ENCODE measurements around the gene EMD. TPM values are rescaled to one million over a fixed set of nuclear protein-coding genes. Genes with fewer than 3 reads are reported as not detected.
A peak's percentile ranks its signal among the peaks of the same experiment; 100 is the strongest.

Gene EMD
- polyA plus RNA-seq, 1 donor (not counting 4 experiments of a cell fraction or from before 2014, with no cell fraction given) = 36.9 TPM

DNA sequence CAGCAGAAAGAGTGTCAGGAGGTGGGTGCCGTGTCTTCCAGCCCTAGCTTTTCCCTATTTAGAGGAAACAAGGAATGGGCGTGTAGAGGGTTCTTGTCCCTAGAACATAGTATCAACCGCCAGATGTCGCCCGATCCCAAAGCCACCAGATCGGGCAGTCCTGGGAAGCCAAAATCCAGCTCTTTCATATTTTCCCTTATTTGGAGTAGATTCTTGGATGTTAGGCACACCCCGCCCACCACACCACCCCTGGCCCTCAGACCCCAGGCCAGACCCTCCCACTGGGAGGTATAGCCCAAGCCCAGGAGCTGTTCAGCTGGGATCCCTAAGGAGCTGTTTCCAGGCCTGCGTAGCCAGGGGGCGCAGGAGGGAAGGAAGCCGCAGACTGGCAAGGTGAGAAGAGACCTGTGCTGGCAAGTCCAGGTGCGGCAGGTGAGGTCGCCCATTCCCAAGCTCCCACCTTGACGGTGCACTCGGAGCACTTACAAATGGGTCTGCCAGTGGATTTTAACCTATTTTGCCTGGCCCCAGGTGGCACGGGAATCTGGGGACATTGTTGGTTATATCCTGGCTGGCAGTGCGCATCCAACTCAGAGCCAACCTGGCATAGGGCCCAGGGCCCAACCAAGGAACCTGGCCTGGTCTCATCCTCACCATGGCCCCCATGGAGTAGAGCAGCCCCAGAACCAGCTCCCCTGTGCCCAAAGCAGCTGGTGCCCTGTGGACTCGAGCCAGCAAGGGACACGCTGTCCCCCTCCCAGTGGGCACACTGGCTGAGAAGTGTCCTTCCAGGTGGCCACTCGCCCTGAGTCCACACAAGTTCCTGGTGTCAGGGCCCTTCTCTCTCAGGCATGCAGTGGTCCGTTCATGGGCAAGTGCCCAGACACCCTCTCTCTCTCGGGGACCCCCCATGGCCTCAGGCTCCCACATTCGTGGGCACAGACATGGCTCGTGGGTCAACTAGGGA lies 5.5 kb upstream of the EMD start:
- dilution Hi-C loops (cut with MboI; ENCODE audit: extremely low pct_ligation_motif_present, low sequenced_read_pairs) = no loop called here
- H3K4me1 ChIP-seq (ENCODE audit: control insufficient read depth, extremely low read depth, insufficient read depth, low read length) = peaks cover 27% of the 10 kb centered on the region
- peaks cover 2% of the 10 kb centered on the region for H3K9me3 ChIP-seq (ENCODE audit: control insufficient read depth, low read depth, low read length)
- H3K4me3 ChIP-seq (ENCODE audit: control insufficient read depth in 2 of 3, extremely low read depth in 1 of 3, insufficient read depth in 2 of 3, low read depth in 1 of 3, low read length in 3 of 3) = peak overlapping the region; percentile 6 to 56 (median 27)
- no peaks in the 10 kb centered on the region for H4K20me1 ChIP-seq (ENCODE audit: control insufficient read depth, extremely low read depth, insufficient read depth, low read length)
- H2AFZ ChIP-seq (ENCODE audit: control insufficient read depth, low read length) = no peak overlapping the region
- peaks cover 0 to 2% of the 10 kb centered on the region in 2 experiments for H3K36me3 ChIP-seq (ENCODE audit: control insufficient read depth in 2 of 2, extremely low read depth in 1 of 2, insufficient read depth in 2 of 2, low read length in 2 of 2)
- H3K27ac ChIP-seq (ENCODE audit: control insufficient read depth, insufficient read depth, low read length) = peak overlapping the region; percentile 36
- DNase-seq (ENCODE audit: low read depth, low spot score) (peak; percentile 45), FAIRE-seq (no peak)
- H3K9ac ChIP-seq (ENCODE audit: control insufficient read depth, extremely low read depth, insufficient read depth, low read length) = peak overlapping the region; percentile 46
- no peaks in the 10 kb centered on the region for H3K27me3 ChIP-seq (ENCODE audit: control insufficient read depth, extremely low read depth, insufficient read depth, low read length)
- H3K4me2 ChIP-seq (ENCODE audit: control insufficient read depth, extremely low read depth, insufficient read depth, low read depth, low read length) = peak overlapping the region; percentile 77
- H3K79me2 ChIP-seq (ENCODE audit: control insufficient read depth, insufficient read depth, low read length) = peaks cover 17% of the 10 kb centered on the region
- TF ChIP-seq EZH2 (IDR thresholded peaks at IDR 0.05; ENCODE audit: low read length) = no peak
- TF ChIP-seq, protein P1, sequence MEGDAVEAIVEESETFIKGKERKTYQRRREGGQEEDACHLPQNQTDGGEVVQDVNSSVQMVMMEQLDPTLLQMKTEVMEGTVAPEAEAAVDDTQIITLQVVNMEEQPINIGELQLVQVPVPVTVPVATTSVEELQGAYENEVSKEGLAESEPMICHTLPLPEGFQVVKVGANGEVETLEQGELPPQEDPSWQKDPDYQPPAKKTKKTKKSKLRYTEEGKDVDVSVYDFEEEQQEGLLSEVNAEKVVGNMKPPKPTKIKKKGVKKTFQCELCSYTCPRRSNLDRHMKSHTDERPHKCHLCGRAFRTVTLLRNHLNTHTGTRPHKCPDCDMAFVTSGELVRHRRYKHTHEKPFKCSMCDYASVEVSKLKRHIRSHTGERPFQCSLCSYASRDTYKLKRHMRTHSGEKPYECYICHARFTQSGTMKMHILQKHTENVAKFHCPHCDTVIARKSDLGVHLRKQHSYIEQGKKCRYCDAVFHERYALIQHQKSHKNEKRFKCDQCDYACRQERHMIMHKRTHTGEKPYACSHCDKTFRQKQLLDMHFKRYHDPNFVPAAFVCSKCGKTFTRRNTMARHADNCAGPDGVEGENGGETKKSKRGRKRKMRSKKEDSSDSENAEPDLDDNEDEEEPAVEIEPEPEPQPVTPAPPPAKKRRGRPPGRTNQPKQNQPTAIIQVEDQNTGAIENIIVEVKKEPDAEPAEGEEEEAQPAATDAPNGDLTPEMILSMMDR (optimal IDR thresholded peaks at IDR 0.05 in 1 of 3, IDR thresholded peaks at IDR 0.05 in 1 of 3, conservative IDR thresholded peaks at IDR 0.05 in 1 of 3; ENCODE audit: extremely low read depth in 1 of 3, insufficient read depth in 2 of 3, low read length in 3 of 3) = peak in 2 of 3 experiments; percentile 56 to 78
- H3K9me1 ChIP-seq (ENCODE audit: control insufficient read depth, extremely low read depth, insufficient read depth, low read length) = no peaks in the 10 kb centered on the region

DNA sequence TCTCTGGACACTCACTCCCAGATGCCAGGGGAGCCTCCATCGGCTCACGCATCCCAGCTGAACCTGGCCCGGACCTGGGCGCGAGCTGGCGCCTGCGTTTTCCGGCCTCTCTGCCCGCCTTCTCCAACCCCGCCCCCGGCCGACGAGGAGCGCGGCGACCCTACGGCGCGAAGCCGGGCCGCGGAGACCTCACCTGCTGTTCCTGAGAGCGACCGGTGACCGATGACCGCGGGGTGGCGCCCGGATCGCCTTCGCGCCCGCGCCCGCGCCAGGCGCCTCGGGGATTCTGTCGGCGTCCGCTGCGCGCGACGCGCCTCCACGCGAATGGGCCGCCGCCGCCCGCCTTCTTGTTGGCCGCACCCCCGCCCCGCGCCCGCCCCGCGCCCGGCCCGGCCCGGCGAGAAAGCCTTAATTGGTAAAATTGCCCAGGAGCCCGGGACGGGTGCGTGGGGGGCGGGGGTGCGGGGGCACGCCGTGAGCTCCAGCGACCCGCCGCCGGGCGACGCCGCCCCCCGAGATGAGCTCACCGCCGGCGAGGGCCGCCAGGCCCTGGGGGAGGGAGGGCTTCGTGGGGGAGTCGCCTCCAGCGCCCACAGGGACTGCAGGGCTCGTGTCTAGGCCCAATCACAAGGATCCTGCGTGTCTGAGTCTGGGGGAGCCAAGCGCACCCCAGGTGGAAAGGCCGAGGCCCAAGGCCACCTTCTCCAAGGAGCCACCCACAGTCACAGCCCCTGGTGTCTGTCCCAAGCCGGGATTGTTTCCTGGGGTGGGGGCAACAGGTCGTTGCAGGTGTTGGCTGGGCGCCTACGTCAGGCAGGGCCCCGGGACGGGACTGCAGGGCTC lies 4.6 kb upstream of the EMD start, which contains the start of gene FLNA:
Gene FLNA, minus strand, starts transcription at position 322 of the 843 bp plus-strand sequence. CDS start 3,389 bp downstream, outside the sequence.
- DNase-seq (ENCODE audit: low read depth, low spot score) (no peak), FAIRE-seq (no peak)
- Histone ChIP-seq H3K36me3 (ENCODE audit: control insufficient read depth in 2 of 2, extremely low read depth in 1 of 2, insufficient read depth in 2 of 2, low read length in 2 of 2) (peaks cover 0 to 2% of the 10 kb centered on the region in 2 experiments), H3K27ac (ENCODE audit: control insufficient read depth, insufficient read depth, low read length) (peak within 1 kb of the TSS; percentile 36), H2AFZ (ENCODE audit: control insufficient read depth, low read length) (no peak within 1 kb of the TSS), H3K9me1 (ENCODE audit: control insufficient read depth, extremely low read depth, insufficient read depth, low read length) (no peaks in the 10 kb centered on the region), H3K4me2 (ENCODE audit: control insufficient read depth, extremely low read depth, insufficient read depth, low read depth, low read length) (peak within 1 kb of the TSS; percentile 77), H3K4me3 (ENCODE audit: control insufficient read depth in 2 of 3, extremely low read depth in 1 of 3, insufficient read depth in 2 of 3, low read depth in 1 of 3, low read length in 3 of 3) (peak within 1 kb of the TSS; percentile 6 to 56 (median 27)), H3K79me2 (ENCODE audit: control insufficient read depth, insufficient read depth, low read length) (peaks cover 14% of the 10 kb centered on the region), H3K9ac (ENCODE audit: control insufficient read depth, extremely low read depth, insufficient read depth, low read length) (peak within 1 kb of the TSS; percentile 46), H3K9me3 (ENCODE audit: control insufficient read depth, low read depth, low read length) (peaks cover 2% of the 10 kb centered on the region), H3K27me3 (ENCODE audit: control insufficient read depth, extremely low read depth, insufficient read depth, low read length) (no peaks in the 10 kb centered on the region), H4K20me1 (ENCODE audit: control insufficient read depth, extremely low read depth, insufficient read depth, low read length) (no peaks in the 10 kb centered on the region), H3K4me1 (ENCODE audit: control insufficient read depth, extremely low read depth, insufficient read depth, low read length) (peaks cover 27% of the 10 kb centered on the region)
- dilution Hi-C loops (cut with MboI; ENCODE audit: extremely low pct_ligation_motif_present, low sequenced_read_pairs) = no loop called here
- TF ChIP-seq, protein P1 (optimal IDR thresholded peaks at IDR 0.05 in 1 of 3, IDR thresholded peaks at IDR 0.05 in 1 of 3, conservative IDR thresholded peaks at IDR 0.05 in 1 of 3; ENCODE audit: extremely low read depth in 1 of 3, insufficient read depth in 2 of 3, low read length in 3 of 3) = no peak
- no peak for TF ChIP-seq EZH2 (IDR thresholded peaks at IDR 0.05; ENCODE audit: low read length)

All from keratinocyte (primary cell).